Endodermal cell (in vitro differentiated cells): ENCODE measurements around the gene NR1I2. TPM values are rescaled to one million over a fixed set of nuclear protein-coding genes. Genes with fewer than 3 reads are reported as not detected.

ENCODE experiments used
- DNase-seq: peaks from one replicate; pipeline ENCODE4 v3.0.0-alpha.2; 2017
- H3K27ac ChIP-seq: 2 replicates; pipeline ENCODE4 v1.5.1; 2013; ENCODE audit warnings: mild to moderate bottlenecking, low read depth, low read length, moderate library complexity
- H3K27me3 ChIP-seq: 2 replicates; pipeline ENCODE4 v1.6.1; 2013; ENCODE audit warnings: mild to moderate bottlenecking, low read length, moderate library complexity; ENCODE audit not compliant: insufficient read depth, control insufficient read depth, poor library complexity, severe bottlenecking
- H3K36me3 ChIP-seq: 2 replicates; pipeline ENCODE4 v1.7.0; 2013; ENCODE audit warnings: mild to moderate bottlenecking, low read length, moderate library complexity; ENCODE audit not compliant: control insufficient read depth, insufficient read depth
- H3K4me1 ChIP-seq: one replicate; pipeline ENCODE4 v1.7.0; 2013; ENCODE audit warnings: low read length; ENCODE audit not compliant: control insufficient read depth, insufficient read depth
- H3K4me3 ChIP-seq: 2 replicates; pipeline ENCODE4 v1.5.1; 2013; ENCODE audit warnings: mild to moderate bottlenecking, low read length, moderate library complexity
- H3K9ac ChIP-seq: 2 replicates; pipeline ENCODE4 v1.6.1; 2013; ENCODE audit warnings: mild to moderate bottlenecking, low read length, moderate library complexity; ENCODE audit not compliant: poor library complexity, severe bottlenecking; ENCODE audit errors: extremely low read depth
- H3K9me3 ChIP-seq: 2 replicates; pipeline ENCODE4 v1.6.1; 2013; ENCODE audit warnings: mild to moderate bottlenecking, low read length, moderate library complexity; ENCODE audit not compliant: control insufficient read depth
- H3K27ac Mint-ChIP-seq: 2 replicates; pipeline ENCODE4 v1.8.0; 2020; ENCODE audit warnings: mixed read lengths
- H3K27me3 Mint-ChIP-seq: 2 replicates; pipeline ENCODE4 v1.8.0; 2021; ENCODE audit warnings: mild to moderate bottlenecking, mixed read lengths; ENCODE audit not compliant: insufficient read depth
- H3K36me3 Mint-ChIP-seq: 2 replicates; pipeline ENCODE4 v1.8.0; 2020; ENCODE audit warnings: low read depth, mixed read lengths
- H3K4me1 Mint-ChIP-seq: 2 replicates; pipeline ENCODE4 v1.8.0; 2020; ENCODE audit warnings: mixed read lengths
- H3K4me3 Mint-ChIP-seq: 2 replicates; pipeline ENCODE4 v1.8.0; 2020; ENCODE audit warnings: mild to moderate bottlenecking, moderate library complexity, mixed read lengths
- H3K9me3 Mint-ChIP-seq: 2 replicates; pipeline ENCODE4 v1.8.0; 2020; ENCODE audit warnings: mild to moderate bottlenecking, mixed read lengths
- CTCF ChIP-seq: fragments of 200-600 bp; sonication (generic); conservative IDR thresholded peaks from 2 replicates; pipeline ENCODE4 v1.5.0; 2021; ENCODE audit warnings: antibody characterized with exemption, mild to moderate bottlenecking
- WGBS, 2 experiments: methylation state at CpG; one replicate each; pipeline versions ENCODE4 v1.1.5 to v1.1.7; 2013; ENCODE audit warnings: missing lambda C conversion rate in 2 of 2, mixed read lengths in 1 of 2; ENCODE audit not compliant: insufficient coverage in 1 of 2, insufficient read length in 1 of 2; 5-methylcytosine and 5-hydroxymethylcytosine counted together
- total RNA-seq, 2 donors: library from RNA; stranded (reverse); fragmentation: NEBNext Ultra II Directional in 1 of 2; extraction: Animal tissue kit (Norgen Biotek cat#: 25700) in 1 of 2; gene quantifications; 2 replicates in 1 of 2; 3 replicates in 1 of 2; pipeline ENCODE4 v1.2.1, GENCODE V29; 2021

NR1I2 gene
- total RNA-seq, 2 donors from 2014 or later: 0.20 to 0.29 TPM

DNA sequence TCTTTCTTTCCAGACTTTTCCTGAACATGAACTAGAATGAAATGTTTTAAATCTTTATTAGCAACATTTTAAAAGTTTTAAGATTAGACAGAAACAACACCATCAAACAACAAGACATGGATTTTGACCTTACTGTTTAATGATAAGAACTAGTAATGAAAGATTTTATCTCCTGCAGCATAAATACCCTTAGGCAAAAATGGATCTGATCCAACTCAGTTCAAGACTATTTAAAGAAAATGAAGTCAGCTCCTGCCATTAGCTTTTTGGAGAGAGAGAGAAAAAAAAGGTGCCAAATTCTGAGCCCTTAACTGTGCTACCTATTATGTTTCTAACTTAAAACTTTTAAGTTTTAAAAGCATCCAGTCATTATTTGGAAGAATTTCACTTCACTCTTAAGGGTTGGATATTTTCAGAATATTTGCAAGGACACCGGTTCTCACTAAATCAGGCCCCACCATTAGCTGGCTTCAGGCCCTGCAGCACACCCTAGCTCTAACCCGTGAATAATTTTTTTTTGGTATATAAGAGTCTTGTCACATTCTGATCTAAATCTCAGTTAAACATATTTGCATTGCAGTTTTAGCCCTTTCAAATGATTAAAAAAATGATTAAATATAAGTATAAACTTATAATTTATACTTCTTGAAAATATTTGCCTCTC lies 60.0 kb downstream of the NR1I2 start:
- no peaks in the 10 kb centered on the region for H3K9me3 ChIP-seq
- H3K4me3 ChIP-seq: no peak overlapping the region
- peaks cover 9% of the 10 kb centered on the region for H3K9me3 Mint-ChIP-seq
- DNase-seq: no peak
- no peak overlapping the region for H3K4me3 Mint-ChIP-seq
- H3K36me3 ChIP-seq: peaks cover 40% of the 10 kb centered on the region
- no peaks in the 10 kb centered on the region for H3K27me3 Mint-ChIP-seq
- H3K4me1 Mint-ChIP-seq: peaks cover 3% of the 10 kb centered on the region
- TF ChIP-seq CTCF: no peak
- no peak overlapping the region for H3K27ac ChIP-seq
- H3K36me3 Mint-ChIP-seq: peaks cover 49% of the 10 kb centered on the region
- WGBS, 2 experiments: 94% methylated on average over 1 of the region's 2 CpGs; no CpG with 5 or more reads in 1 of the 2 experiments
- no peak overlapping the region for H3K27ac Mint-ChIP-seq
- no peak overlapping the region for H3K9ac ChIP-seq
- H3K4me1 ChIP-seq: no peaks in the 10 kb centered on the region
- H3K27me3 ChIP-seq: no peaks in the 10 kb centered on the region

- peaks cover 3% of the 10 kb centered on the region for H3K36me3 ChIP-seq
- H3K4me3 ChIP-seq: no peak overlapping the region
- H3K27ac ChIP-seq: no peak overlapping the region
- H3K4me1 Mint-ChIP-seq: peaks cover 3% of the 10 kb centered on the region
- no peak for TF ChIP-seq CTCF
- no peaks in the 10 kb centered on the region for H3K4me1 ChIP-seq
- H3K9ac ChIP-seq: no peak overlapping the region
- H3K9me3 ChIP-seq: peaks cover 5% of the 10 kb centered on the region
- H3K27me3 Mint-ChIP-seq: no peaks in the 10 kb centered on the region
- H3K4me3 Mint-ChIP-seq: no peak overlapping the region
- H3K36me3 Mint-ChIP-seq: peaks cover 39% of the 10 kb centered on the region
- H3K9me3 Mint-ChIP-seq: peaks cover 9% of the 10 kb centered on the region
- H3K27me3 ChIP-seq: no peaks in the 10 kb centered on the region
- DNase-seq: no peak
- WGBS, 2 experiments: 100% methylated on average over 2 of the region's 2 CpGs; no CpG with 5 or more reads in 1 of the 2 experiments
- no peak overlapping the region for H3K27ac Mint-ChIP-seq
Observed at GRCh38 chr3:119849126-119849525, 67.2 kb downstream of the NR1I2 start.

DNA sequence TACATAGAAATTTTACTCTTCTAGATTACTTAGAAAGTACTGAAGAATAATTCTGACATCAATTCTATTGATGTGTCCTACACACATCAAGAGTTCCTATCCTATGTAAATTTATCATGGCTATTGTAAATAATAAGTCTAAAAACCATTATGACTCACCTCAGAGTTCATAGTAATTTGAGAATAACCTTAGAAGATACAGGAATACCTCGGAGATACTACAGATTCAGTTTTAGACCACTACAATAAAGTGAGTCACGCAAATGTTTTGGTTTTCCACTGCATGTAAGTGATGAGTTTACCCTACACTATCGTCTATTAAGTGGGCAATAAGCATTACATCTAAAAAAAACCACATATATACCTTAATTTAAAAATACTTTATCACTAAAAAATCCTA lies 74.8 kb downstream of the NR1I2 start:
- no peak overlapping the region for H3K27ac Mint-ChIP-seq
- peaks cover 36% of the 10 kb centered on the region for H3K9me3 ChIP-seq
- H3K27me3 Mint-ChIP-seq: no peaks in the 10 kb centered on the region
- H3K9ac ChIP-seq: no peak overlapping the region
- WGBS, 2 experiments: 93 to 100% methylated on average over 3 of the region's 3 CpGs
- no peak overlapping the region for H3K4me3 ChIP-seq
- H3K9me3 Mint-ChIP-seq: peaks cover 23% of the 10 kb centered on the region
- peaks cover 54% of the 10 kb centered on the region for H3K36me3 ChIP-seq
- no peak overlapping the region for H3K4me3 Mint-ChIP-seq
- no peaks in the 10 kb centered on the region for H3K4me1 Mint-ChIP-seq
- no peak overlapping the region for H3K27ac ChIP-seq
- TF ChIP-seq CTCF: no peak
- no peaks in the 10 kb centered on the region for H3K27me3 ChIP-seq
- H3K4me1 ChIP-seq: no peaks in the 10 kb centered on the region
- peaks cover 68% of the 10 kb centered on the region for H3K36me3 Mint-ChIP-seq
- DNase-seq: no peak
